Measurements from ENCODE around the gene NR2F2.

Gene NR2F2

DNA sequence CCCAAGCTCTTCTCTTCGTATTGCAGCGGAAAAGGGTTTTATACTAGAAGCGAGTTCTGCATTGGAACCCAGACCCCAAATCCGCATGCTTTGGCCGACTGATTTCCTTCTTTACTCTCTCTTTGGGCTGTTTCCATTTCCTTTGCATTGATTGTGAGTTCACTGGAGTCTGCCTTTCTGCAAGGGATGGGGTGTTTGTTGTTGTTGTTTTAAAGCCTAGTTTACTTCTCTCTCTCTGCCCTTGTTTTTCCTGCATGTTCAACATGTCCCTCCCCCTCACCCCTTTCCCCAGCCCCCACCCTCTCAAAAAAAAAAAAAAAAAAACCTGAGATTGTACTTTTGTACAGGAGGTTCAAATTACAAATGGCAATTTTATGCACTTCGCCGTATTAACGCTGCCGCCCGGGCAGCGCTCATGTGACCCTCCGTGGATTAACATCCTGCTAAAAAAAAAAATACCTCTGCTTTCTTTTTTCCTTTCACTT, 2.2 kb downstream of the NR2F2 start:
- DNase-seq = no peak

DNA sequence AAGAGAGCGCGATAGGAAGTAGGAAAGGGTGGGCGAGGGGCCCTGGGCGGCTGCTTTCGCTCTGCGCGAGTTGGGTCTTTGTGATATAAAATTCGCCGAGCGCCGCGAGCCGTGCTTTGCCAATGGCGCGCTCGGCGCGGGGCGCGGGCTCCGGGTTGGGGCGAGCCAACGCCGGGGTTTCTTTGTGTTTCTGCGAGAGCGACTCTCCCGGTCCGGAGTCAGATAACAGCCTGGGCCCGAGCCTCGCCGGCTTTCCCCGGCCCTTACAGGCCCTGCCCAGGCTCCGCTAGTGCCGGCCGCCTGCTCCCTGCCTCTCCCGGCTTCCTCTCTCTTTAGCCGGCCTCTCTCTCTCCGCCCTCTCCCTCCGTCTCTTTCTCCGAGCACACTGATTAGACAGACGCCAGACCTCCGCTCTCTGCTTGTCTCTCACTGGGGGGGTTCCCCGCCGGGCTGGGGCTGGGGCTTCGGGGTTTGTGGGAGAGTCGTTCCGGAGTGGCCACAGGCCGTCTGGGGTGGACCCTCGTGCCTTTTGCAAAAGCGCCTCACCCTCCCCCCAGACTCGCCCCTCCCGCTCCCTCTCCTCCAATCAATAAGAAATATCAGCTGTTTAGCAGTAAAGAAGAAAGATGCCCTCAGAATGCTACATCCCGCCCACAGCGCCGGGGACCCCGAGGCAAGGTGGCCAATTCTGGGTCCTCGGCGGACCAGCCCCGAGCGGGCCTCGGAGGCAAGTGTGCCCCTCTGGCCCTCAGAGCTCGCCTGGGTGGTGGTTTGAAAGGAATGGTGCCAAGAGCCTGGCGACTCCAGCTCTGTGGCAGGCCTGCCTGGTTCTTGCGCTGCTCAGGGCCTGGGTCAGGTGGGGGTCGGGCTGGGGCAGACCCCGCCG, 2.9 kb downstream of the NR2F2 start:
- DNase-seq = no peak

DNA sequence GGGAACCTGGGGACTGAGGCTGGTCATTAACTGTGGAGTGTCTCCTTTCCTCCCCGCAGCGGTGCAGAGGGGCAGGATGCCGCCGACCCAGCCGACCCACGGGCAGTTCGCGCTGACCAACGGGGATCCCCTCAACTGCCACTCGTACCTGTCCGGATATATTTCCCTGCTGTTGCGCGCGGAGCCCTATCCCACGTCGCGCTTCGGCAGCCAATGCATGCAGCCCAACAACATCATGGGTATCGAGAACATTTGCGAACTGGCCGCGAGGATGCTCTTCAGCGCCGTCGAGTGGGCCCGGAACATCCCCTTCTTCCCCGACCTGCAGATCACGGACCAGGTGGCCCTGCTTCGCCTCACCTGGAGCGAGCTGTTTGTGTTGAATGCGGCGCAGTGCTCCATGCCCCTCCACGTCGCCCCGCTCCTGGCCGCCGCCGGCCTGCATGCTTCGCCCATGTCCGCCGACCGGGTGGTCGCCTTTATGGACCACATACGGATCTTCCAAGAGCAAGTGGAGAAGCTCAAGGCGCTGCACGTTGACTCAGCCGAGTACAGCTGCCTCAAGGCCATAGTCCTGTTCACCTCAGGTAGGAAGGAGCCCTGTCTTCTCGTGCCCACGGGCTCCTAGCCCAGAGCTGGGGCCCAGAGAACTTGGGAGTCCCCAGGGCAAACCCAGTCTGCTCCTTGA, 3.7 kb downstream of the NR2F2 start:
- no peak for DNase-seq

DNA sequence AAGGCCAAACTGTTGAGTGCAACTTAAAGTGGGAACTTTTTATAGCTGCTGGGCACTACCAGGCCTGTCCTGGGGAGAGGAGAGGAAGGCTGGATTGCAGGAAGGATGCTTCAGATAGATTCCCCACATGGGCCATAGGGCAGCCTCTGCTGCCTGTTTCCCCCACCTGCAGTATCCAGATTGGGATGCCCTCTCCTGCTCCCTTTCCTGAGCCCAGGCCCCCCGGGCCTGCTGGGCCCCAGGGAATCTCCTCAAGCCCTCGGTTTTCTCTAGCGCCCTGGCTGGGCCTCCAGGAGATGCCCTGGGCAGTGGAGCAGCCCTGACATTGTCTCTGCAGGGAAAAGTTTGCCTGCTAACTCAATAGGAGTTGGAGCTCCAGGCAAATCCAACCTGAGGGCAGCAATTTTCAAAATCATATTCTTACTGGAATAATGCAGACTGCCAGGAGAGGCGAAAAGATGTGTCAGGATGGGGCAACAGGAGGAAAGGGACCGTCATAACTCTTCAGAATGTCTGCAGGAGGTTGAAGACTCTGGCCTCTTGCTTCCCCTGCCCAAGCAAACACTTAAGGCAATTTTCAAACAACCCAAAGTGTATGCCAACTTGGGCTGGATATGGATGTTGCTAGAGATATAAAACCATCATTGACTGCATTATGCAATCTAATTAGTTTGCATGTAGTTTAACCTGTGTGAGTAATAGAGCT, 4.4 kb downstream of the NR2F2 start:
- no peak for DNase-seq

DNA sequence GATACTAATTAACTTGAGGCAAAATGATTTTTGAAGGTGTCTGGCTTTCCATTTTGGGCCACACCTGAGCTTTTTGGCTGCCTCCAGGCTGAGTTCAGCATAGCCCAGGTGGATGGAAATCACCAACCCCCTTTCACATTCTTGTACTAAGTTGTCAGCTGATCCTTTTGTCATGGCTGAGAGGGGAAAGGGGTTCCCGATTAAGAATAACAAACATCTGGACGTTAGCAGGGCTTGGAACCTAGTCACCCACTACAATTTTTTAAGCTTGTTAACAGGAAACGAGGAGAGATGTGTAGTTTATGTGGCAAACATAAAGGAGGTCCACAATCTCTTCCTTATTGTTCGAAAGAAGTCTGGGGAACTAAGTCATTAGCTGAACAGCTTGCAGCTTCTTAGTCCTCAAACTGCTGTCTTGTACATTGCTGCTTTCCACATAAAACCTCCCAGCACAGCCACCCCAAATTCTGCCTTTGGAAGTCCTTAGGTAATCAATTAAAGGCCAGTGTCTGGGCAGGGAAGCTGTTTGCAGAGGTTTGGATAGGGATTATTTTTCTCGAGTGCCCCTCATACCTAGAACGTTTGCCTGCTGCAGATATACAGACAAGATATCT, 5.0 kb downstream of the NR2F2 start:
- no peak for DNase-seq

DNA sequence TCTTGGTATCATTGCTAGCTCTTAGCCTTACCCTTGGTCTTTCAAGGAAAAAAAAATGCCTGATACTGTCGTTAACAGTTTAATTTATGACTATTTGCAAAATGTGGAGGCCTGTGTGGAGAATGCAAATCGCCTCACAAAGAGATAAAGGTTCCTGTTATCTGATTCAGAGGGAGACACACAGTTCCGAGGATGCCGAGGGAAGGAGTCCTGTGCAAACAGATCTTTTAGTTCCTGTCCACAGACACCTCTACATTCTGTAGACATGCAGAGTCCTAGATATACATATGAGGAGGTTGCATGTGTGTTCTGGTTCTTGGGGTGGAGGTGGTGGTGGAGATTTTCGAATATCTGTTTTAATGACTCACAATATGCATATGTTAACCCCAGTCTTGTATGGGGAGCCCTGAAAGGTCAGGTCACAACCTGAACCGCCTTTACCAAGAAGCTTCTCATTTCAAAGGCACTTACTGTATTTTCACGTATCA, 5.7 kb downstream of the NR2F2 start:
- DNase-seq = no peak

DNA sequence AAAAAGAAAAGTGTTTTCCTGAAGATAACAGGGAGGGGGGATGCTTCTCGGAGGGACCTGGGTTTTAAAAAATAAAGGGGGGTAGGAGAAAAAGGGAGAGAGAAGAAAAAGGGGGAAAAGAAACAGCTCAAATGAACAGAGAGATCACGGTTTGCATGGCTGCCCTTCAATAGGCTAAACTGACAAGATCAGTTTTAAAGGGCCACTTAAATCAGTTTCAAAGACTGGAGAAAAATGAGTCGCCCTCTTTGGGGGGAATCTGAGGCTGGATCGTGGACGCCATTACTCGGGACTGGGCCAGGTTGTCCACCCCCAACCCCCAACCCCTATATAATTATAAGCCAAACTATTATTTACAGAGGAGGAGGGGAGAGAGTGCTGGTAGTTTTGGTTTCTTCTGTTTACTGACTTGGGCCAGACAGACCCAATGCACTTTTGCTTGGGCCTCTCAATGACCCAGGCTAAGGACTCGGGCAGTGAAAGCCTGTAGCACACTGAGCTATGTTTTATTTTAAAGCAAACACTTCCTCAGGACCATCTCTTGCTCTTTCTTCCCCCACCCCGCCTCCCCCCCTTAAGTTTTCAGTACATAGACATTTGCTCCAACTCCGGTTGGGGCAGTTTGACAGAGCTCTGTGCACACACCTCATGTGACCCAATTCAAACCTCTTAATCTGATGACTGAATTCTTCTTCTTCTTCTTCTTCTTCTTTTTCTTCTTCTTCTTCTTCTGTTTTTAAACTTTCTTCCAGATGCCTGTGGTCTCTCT, 6.3 kb downstream of the NR2F2 start:
- DNase-seq = no peak

DNA sequence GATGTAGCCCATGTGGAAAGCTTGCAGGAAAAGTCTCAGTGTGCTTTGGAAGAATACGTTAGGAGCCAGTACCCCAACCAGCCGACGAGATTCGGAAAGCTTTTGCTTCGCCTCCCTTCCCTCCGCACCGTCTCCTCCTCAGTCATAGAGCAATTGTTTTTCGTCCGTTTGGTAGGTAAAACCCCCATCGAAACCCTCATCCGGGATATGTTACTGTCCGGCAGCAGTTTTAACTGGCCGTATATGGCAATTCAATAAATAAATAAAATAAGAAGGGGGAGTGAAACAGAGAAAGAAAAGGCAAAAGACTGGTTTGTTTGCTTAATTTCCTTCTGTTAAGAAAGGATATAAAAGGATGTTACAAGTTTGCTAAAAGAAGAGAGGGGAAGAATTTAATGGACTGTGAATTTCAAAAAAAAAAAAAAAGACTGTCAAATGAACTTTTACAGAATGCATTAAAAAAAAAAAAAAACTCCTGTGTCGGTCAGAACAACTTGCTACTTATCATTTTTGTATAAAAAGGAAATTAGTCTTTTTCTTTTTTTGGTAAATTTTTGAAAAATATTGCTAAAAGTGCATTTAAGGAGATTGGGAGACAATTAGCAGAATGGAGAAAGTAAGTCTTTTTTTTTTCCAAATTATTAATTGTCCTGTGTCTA, 7.0 kb downstream of the NR2F2 start:
- DNase-seq = no peak

DNA sequence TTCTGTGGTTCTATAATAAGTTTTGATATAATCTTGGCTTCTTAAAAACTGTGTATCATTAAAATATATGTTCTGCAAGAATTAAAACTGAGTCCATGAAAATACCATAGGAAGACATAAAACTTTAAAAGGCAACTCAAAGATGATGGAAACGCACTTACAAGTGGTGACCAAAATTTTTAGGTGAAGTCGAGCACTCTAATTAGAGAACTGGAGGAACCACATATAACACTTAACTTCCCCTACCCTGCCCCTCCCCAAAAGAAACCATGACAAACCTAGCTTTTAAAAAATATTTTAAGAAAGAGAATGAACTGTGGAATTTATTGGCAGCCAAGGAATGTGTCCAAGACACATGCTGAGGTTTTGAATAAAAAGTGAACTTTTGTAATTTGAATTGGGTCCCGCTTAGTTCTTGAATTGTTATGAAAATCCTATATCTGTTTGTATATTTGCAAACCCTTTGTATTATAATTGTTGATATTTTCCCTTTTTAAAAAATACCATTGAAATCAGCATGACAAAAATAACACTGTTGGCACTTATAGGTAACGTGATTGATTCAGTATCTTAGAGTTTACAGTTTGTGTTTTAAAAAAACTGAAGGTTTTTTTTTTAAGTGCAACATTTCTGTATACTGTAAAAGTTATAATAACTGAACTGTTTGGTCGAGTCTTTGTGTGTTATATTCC, 7.7 kb downstream of the NR2F2 start:
- no peak for DNase-seq

DNA sequence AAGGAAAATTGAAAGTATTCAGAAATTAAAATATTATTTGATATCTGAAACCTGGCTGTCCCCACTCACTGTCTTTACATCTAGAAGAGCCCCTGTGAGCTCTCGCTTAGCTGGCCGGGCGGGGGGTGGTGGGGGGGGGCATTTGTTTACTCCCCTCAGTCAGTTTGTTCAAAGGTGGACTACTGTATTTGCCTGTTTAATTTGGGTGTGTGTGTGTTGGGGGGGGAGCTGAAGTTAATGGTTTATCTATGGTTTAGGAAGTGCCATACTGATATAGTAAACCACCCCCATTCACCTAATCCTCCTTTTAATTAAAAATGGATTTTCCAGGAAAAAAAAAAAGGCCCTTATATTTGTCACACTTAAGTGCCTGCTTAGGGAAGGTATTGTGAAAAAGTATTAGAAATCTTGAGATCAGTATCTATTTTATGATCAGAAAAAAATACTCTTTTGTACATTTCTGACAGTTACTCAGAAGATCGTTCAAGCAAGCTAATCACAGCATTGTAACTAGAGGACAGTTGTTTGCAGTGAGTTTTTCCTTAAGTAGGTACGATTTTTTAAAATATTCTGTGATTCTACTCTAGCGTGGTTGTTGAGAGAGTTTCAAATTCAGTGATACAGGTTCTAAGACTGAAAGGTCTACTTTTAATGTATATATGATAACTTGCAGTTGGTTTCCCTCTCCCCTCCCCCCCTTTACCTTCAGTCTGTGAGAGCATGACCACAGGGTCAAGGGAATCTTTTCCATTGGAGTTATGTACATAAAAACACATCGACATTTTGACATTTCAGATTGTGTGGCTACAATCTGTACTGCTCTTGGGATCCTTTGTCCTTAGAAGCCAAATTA, 8.5 kb downstream of the NR2F2 start:
- DNase-seq = no peak

DNA sequence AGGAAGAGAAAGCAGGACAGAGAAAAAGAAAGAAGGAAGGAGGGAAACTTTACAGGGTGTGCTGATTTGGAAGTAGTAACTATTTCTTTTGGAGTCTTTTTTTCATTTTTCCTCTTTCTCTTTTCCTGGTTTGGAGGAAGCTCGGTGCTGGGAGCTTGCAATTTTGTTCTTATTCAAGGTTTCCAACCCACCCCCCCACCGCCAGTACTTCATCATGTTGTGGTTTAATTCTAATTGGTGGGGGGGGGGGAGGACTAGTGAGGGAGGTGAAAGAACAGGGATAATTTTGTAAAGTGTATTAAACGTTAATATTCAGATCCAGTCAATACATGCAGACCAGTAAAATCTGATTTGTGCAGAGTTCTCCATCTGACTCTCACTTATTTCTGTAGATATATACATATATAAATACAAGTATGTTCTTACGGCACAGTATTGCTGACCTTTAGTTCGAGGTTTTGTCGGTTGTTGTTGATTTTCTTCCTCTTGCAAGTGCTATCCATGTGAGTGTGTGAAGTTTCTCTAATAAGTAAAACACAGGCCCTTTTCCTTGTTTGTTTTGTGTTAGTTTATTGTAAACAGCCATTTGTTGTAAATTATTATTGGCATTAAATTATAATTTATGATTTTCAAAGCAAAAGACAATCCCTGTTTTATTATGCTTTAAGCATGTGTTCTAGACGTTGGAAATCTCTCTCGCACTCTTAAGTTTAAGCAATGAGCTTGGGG, 9.3 kb downstream of the NR2F2 start:
- DNase-seq = no peak

DNA sequence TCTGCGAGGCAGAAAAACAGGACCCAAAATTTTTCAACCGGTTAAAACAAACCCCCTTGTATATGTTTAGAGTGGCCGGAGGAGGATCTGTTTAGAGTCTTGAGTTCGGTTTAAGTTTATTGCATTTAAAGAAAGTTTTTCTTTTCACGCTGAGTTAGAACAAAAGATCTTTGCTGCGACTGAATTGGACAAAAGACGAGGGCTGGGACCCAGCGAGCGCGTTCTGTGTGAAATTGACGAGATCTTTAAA, 9.8 kb downstream of the NR2F2 start:
- no peak for DNase-seq

DNA sequence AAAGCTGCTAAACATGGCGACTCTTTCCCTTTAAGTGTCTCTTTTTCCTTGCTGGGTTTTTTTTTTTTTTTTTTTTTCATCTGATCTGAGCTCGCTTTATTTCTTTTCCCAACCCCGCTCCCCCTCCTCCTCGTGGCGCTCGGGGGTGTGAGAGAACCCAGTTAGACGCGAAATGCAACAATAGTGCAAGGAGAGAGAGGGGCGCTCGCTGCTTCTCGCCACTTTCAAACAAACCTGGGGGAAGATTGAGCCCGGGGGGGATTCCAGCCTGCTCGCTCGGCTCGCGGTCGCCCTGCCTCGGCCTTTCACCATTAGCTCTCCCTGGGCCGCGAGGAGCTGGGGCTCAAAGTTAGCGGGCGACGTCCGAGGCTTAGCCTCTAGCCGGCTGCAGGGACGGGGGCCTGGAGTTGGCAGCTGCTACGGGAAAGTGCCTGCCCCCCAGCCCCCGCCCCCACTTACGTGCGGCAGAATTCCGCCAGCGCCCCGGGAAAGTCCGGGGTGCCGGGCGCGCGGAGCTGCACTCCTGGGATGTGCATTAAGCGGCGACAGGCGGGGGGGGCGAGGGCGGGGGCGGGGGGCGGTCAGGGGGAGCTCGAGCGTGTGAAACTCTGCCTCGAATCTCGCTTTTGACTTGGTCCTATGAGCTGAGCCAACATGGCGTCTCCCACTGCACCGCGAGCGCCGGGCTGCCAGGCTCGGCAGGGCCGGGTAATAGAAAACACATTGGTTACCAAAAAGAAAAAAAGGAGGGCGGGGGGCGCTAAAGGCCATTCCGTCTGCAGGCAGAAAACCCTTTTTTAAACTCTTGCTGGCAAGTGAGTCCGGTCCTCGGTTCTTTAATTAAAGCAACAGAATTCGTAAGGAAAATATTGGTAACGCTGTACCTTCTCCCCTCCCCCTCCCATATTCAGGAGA, 10.4 kb downstream of the NR2F2 start:
- no peak for DNase-seq

DNA sequence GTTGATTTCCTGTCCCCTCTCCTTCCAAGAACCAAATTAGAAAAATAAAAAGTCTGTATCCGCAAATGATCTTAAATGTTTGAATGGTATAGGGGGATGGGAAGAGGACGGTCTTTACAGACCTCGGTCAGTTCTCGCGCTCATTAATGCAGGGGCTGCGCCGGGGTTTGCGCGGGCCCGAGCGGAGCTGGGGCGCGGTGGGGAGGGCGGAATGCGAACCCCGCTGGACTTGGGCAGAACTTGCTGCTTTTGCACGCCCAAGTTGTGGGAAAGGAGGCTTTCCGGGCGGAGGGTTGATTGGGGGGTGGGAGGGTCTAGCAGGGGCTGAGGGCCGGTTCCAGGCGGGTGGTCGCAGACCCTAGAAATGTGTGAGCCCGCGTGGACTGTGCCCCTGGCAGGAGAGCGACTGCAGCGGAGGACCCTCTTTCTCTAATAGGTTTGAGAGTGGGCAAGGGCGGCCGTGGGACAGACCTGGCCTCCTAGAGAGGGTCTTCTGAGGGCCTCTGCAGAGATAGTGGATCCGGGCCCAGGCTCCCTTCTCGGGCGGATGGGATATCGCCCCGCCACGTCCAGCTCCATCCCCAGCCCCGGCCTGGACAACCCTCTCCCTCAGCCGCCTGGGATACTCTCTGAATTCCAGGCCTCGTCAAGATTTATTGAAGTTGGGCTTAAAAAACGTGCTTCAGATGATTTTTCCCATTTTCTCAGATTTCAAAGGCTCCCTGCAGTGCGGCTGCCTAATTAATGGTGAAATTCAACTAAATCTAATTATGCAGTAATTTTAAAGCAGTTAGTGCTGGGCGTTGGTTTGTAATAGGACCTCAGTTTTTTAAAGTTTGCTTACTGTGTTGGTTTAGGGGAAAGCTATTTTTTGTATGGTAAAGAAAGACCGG, 11.3 kb downstream of the NR2F2 start:
- no peak for DNase-seq

DNA sequence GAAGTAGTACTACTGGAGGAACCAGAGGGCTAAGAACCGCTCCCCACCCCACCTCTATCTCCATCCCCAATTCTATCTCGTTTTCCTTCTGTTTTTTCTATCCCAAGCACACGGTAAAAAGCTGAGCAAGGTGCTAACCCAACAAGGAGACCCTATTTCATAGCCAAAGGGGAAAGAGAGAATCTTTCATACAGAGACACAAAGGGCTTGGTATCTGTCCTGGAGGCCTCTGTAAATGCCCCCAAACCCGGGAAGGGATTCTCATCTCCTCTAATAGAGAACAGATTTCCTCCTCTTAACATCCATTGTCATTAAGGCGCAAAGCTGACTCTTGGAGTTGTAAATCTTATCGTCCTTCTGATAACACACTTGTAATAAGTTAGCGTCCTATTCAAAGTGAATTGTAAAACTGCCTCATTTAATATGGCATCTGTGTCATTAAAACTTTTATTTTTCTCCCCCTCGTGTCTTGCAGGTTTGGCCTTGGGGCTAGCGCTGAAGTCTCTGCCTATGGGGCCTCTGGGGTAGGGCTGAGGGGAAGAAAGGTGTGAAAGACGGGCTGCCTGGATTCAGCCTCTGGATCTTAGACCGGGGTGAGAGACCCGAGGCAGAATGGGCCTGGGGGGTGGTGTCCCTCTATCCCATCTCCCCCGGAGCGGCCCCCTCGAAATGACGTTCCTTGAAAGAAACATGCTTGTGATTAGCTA, 12.1 kb downstream of the NR2F2 start:
- no peak for DNase-seq

Data from NCI-H2029 treated with DMSO at 0.1 percent for 48 hours (cell line).